Upper lobe of left lung (tissue), 6 donors: ENCODE results near the gene INIP. TPM values are rescaled to one million over a fixed set of nuclear protein-coding genes. Genes with fewer than 3 reads are reported as not detected.
A peak's percentile ranks its signal among the peaks of the same experiment; 100 is the strongest.

Experiments used
- ATAC-seq, 2 donors: fragments of 200-7000 bp; cut with Tn5 transposase; one replicate each; pipeline ENCODE4 v1.9.1; 2022; ENCODE audit warnings: mild to moderate bottlenecking in 2 of 2, moderate library complexity in 2 of 2; ENCODE audit not compliant: low FRiP score in 2 of 2
- DNase-seq, 2 donors: peaks; one replicate each; pipeline ENCODE4 v3.0.0-alpha.2; 2019 to 2020
- H3K27ac ChIP-seq, 4 donors: fragments of 200-600 bp; sonication (generic); one replicate each; pipeline ENCODE4 v1.5.1; 2016 to 2019
- H3K27me3 ChIP-seq, 4 donors: fragments of 200-600 bp; sonication (generic); one replicate each; pipeline ENCODE4 v1.5.1; 2017 to 2019
- H3K36me3 ChIP-seq, 4 donors: fragments of 200-600 bp; sonication (generic); one replicate each; pipeline ENCODE4 v1.5.1; 2016 to 2019
- H3K4me1 ChIP-seq, 4 donors: fragments of 200-600 bp; sonication (generic); one replicate each; pipeline ENCODE4 v1.5.1; 2018 to 2019
- H3K4me3 ChIP-seq, 4 donors: fragments of 200-600 bp; sonication (generic); one replicate each; pipeline ENCODE4 v1.5.1; 2017 to 2019; ENCODE audit warnings: mild to moderate bottlenecking in 2 of 4, moderate library complexity in 1 of 4
- H3K9me3 ChIP-seq, 4 donors: fragments of 200-600 bp; sonication (generic); one replicate each; pipeline ENCODE4 v1.5.1; 2018 to 2019
- CTCF ChIP-seq, 6 experiments: fragments of 450-650 bp in 4 of 6; fragments of 200-600 bp in 2 of 6; sonication (generic) in 2 of 6; IDR thresholded peaks; one replicate each; pipeline ENCODE4 v1.5.1; 2016 to 2019; ENCODE audit warnings: antibody characterized with exemption in 6 of 6
- EP300 ChIP-seq, 4 donors: sonication (generic); formaldehyde crosslinking; IDR thresholded peaks; one replicate each; pipeline ENCODE4 v1.5.1; 2017; ENCODE audit warnings: antibody characterized with exemption in 4 of 4, control low read depth in 2 of 4
- POLR2A ChIP-seq, 4 donors: fragments of 450-650 bp; IDR thresholded peaks; one replicate each; pipeline ENCODE4 v1.5.1; 2016 to 2017; ENCODE audit warnings: antibody characterized with exemption in 4 of 4, mild to moderate bottlenecking in 2 of 4
- POLR2AphosphoS5 ChIP-seq, 2 donors: sonication (generic); formaldehyde crosslinking; IDR thresholded peaks; one replicate each; pipeline ENCODE4 v1.5.1; 2017; ENCODE audit warnings: antibody characterized with exemption in 2 of 2
- WGBS, 2 donors: methylation state at CpG; one replicate each; pipeline ENCODE4 v1.1.5; 2017 to 2018; 5-methylcytosine and 5-hydroxymethylcytosine counted together
- total RNA-seq, 6 donors: library from RNA; depleted of rRNA in 4 of 6; stranded (reverse); fragments of >200 nt in 4 of 6; gene quantifications; one replicate each; pipeline versions ENCODE4 v1.1.0 to v1.2.1, GENCODE V29; 2016 to 2021
- donor health status: DM: no; HTN: no; CAD: no; lungs with moderate emphysema.
- donor health status: DM: no; HTN: yes; CAD: no; lungs with severe emphysema.

Gene INIP
- total RNA-seq, 6 donors from 2014 or later, result 6.1 to 35.6 (median 19.3) TPM

DNA sequence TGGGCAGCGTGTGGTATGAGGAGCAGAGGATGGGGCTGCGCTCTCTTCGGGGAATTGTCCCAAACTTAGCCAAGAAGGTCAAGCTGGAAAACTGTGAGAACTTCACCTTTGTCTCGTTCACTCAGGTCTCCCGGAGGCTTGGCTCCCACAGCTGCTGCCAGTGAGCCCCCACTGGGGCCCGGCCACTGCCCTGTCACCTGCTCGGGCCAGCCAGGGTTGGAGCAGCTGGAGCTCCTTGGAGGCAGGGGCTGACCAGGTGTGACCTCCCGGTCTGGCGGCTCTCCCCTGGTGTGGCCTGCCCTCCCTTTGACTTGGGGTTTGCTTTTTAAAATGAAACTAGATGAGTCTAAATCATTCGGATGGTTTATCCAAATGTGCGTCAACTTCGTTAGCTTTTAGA is 58.0 kb downstream of the INIP start:
- ATAC-seq, result peak in 1 of 2 donors; percentile 40
- no peaks in the 10 kb centered on the region for H3K4me1 ChIP-seq
- TF ChIP-seq EP300 (IDR thresholded peaks at IDR 0.05) (no peak), CTCF (IDR thresholded peaks at IDR 0.05) (no peak), POLR2A (IDR thresholded peaks at IDR 0.05) (no peak), POLR2AphosphoS5 (IDR thresholded peaks at IDR 0.05) (no peak)
- H3K27ac ChIP-seq, result no peak overlapping the region
- no peak overlapping the region for H3K4me3 ChIP-seq
- DNase-seq, result peak in 1 of 2 donors; percentile 70
- H3K36me3 ChIP-seq, result peaks cover 0 to 7% (median 0%) of the 10 kb centered on the region in 4 donors
- H3K27me3 ChIP-seq, result no peaks in the 10 kb centered on the region
- WGBS, 2 donors, result 95 to 96% methylated on average over 5 to 12 of the region's 12 CpGs
- H3K9me3 ChIP-seq, result no peaks in the 10 kb centered on the region

GRCh38 chr9:112655668-112656067 is 62.2 kb downstream of the INIP start:
- Histone ChIP-seq H3K27me3 (no peaks in the 10 kb centered on the region), H3K36me3 (peaks cover 0 to 7% (median 0%) of the 10 kb centered on the region in 4 donors), H3K4me1 (no peaks in the 10 kb centered on the region), H3K4me3 (no peak overlapping the region), H3K9me3 (no peaks in the 10 kb centered on the region), H3K27ac (no peak overlapping the region)
- DNase-seq, result no peak
- 80 to 83% methylated on average over 3 of the region's 3 CpGs for WGBS, 2 donors
- TF ChIP-seq EP300 (IDR thresholded peaks at IDR 0.05) (no peak), POLR2AphosphoS5 (IDR thresholded peaks at IDR 0.05) (no peak), POLR2A (IDR thresholded peaks at IDR 0.05) (no peak), CTCF (IDR thresholded peaks at IDR 0.05) (no peak)
- no peak for ATAC-seq

- no peak for ATAC-seq
Observed at GRCh38 chr9:112654282-112654681, 63.6 kb downstream of the INIP start.

DNA sequence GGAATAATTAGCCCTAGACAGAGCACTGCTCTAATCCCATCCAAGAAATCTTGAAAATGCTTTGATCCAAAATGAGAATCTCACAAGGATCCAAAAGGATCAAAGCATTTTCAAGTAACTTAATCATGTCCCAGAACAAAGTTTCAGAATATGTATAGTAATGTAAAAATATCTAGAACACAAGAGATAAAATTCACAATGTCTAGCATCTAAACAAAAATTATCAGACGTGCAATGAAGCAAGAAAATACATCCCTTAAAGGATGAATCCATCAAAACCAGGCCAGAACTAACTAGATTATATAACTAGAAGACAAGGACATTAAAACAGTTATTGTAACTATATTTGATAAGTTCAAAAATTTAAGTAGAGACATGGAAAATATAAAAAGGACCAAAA is 69.3 kb downstream of the INIP start:
- ATAC-seq, result no peak

More at GRCh38 chr9:112654282-112654681, 63.6 kb downstream of the INIP start:
- H3K27me3 ChIP-seq, result no peaks in the 10 kb centered on the region
- peaks cover 0 to under 1% (median 0%) of the 10 kb centered on the region in 4 donors for H3K36me3 ChIP-seq
- H3K4me1 ChIP-seq, result no peaks in the 10 kb centered on the region
- DNase-seq, result no peak
- H3K4me3 ChIP-seq, result no peak overlapping the region
- WGBS, 2 donors, result 90 to 94% methylated on average over 5 of the region's 5 CpGs
- H3K9me3 ChIP-seq, result no peaks in the 10 kb centered on the region
- TF ChIP-seq POLR2A (IDR thresholded peaks at IDR 0.05) (no peak), CTCF (IDR thresholded peaks at IDR 0.05) (no peak), POLR2AphosphoS5 (IDR thresholded peaks at IDR 0.05) (no peak), EP300 (IDR thresholded peaks at IDR 0.05) (no peak)
- no peak overlapping the region for H3K27ac ChIP-seq

More for the DNA sequence above, 69.3 kb downstream of the INIP start:
- TF ChIP-seq POLR2A (IDR thresholded peaks at IDR 0.05) (no peak), CTCF (IDR thresholded peaks at IDR 0.05) (no peak), POLR2AphosphoS5 (IDR thresholded peaks at IDR 0.05) (no peak)
- no peaks in the 10 kb centered on the region for H3K4me1 ChIP-seq
- H3K36me3 ChIP-seq, result no peaks in the 10 kb centered on the region
- DNase-seq, result no peak
- WGBS, 2 donors, result 92 to 96% methylated on average over 1 of the region's 1 CpG
- no peak overlapping the region for H3K4me3 ChIP-seq
- no peaks in the 10 kb centered on the region for H3K27me3 ChIP-seq
- H3K9me3 ChIP-seq, result peaks cover 0 to 7% (median 2%) of the 10 kb centered on the region in 4 donors
- H3K27ac ChIP-seq, result no peak overlapping the region
